OCI-LY7 (cell line): ENCODE data around the gene IL32. TPM values are rescaled to one million over a fixed set of nuclear protein-coding genes. Genes with fewer than 3 reads are reported as not detected.

Source experiments
- BruUV-seq: library from RNA; stranded (reverse); fragments of 400-500 nt; replicated peaks from 2 replicates; lab custom pipeline; 2021; lab: Mats Ljungman, UMichigan
- CTCF ChIA-PET: fragments of 300-600 bp; sonication (Branson Sonifier 250); formaldehyde crosslinking; loops from one replicate; lab custom pipeline; 2022; ENCODE audit warnings: antibody characterized with exemption; ENCODE audit not compliant: unreplicated experiment; lab: Charles Lee
- POLR2A ChIA-PET: fragments of 300-600 bp; sonication (Branson Sonifier 250); formaldehyde crosslinking; loops from one replicate; lab custom pipeline; 2022; ENCODE audit warnings: antibody characterized with exemption; lab: Charles Lee
- DNase-seq: peaks from one replicate; pipeline ENCODE4 v3.0.0-alpha.2; 2015; ENCODE audit warnings: low spot score
- H2AFZ ChIP-seq: fragments of 200-600 bp; sonication (generic), shearing (Covaris generic); 2 replicates; pipeline ENCODE4 v1.6.1; 2014; ENCODE audit warnings: mild to moderate bottlenecking, antibody characterized with exemption, low read length, moderate library complexity
- H3K27ac ChIP-seq: fragments of 200-600 bp; sonication (generic); 2 replicates; pipeline ENCODE4 v1.5.1; 2014; ENCODE audit warnings: mixed run types, low read depth, mild to moderate bottlenecking, moderate library complexity, low read length, inconsistent platforms; ENCODE audit not compliant: poor library complexity, severe bottlenecking
- H3K36me3 ChIP-seq: fragments of 200-600 bp; sonication (generic); 2 replicates; pipeline ENCODE4 v1.6.1; 2014; ENCODE audit warnings: mild to moderate bottlenecking, antibody characterized with exemption, low read length, moderate library complexity, mixed read lengths; ENCODE audit not compliant: insufficient read depth
- H3K4me1 ChIP-seq: fragments of 200-600 bp; sonication (generic); 2 replicates; pipeline ENCODE4 v1.5.1; 2014; ENCODE audit warnings: mild to moderate bottlenecking, low read length; ENCODE audit not compliant: insufficient read depth, poor library complexity, severe bottlenecking
- H3K4me2 ChIP-seq: fragments of 200-600 bp; sonication (generic); 2 replicates; pipeline ENCODE4 v1.6.1; 2014; ENCODE audit warnings: mild to moderate bottlenecking, low read length
- H3K4me3 ChIP-seq: fragments of 200-600 bp; sonication (generic); 2 replicates; pipeline ENCODE4 v1.5.1; 2014; ENCODE audit warnings: mild to moderate bottlenecking, low read depth, low read length; ENCODE audit not compliant: poor library complexity, severe bottlenecking
- H3K79me2 ChIP-seq: fragments of 200-600 bp; sonication (generic); 2 replicates; pipeline ENCODE4 v1.6.1; 2016; ENCODE audit warnings: low read depth, mild to moderate bottlenecking, low read length, moderate library complexity, mixed read lengths; ENCODE audit not compliant: insufficient read depth
- H3K9me2 ChIP-seq: fragments of 200-600 bp; sonication (generic); 2 replicates; pipeline ENCODE4 v1.6.1; 2016; ENCODE audit warnings: mild to moderate bottlenecking, low read length, mixed read lengths; ENCODE audit not compliant: insufficient read depth
- H3K9me3 ChIP-seq: fragments of 200-600 bp; sonication (generic); 2 replicates; pipeline ENCODE4 v1.6.1; 2014; ENCODE audit warnings: mild to moderate bottlenecking, mixed run types, low read length, mixed read lengths
- H4K20me1 ChIP-seq: fragments of 200-600 bp; sonication (generic); 2 replicates; pipeline ENCODE4 v1.6.1; 2014; ENCODE audit warnings: mild to moderate bottlenecking, antibody characterized with exemption, low read length, moderate library complexity, mixed read lengths; ENCODE audit not compliant: insufficient read depth
- EZH2phosphoT487 ChIP-seq: fragments of 200-600 bp; sonication (generic); IDR thresholded peaks from 2 replicates; pipeline ENCODE4 v1.6.1; 2018; ENCODE audit warnings: low read depth, borderline replicate concordance, mild to moderate bottlenecking, mixed run types, antibody characterized with exemption, low read length, moderate library complexity, mixed read lengths
- intact Hi-C: fragments of 100-400 bp; cut with micrococcal nuclease; formaldehyde crosslinking; loops from one replicate; pipeline ENCODE4 v1.10.0; 2022; ENCODE audit not compliant: unreplicated experiment
- total RNA-seq, 2 experiments: library from RNA; depleted of rRNA in 1 of 2; stranded (reverse); fragments of >200 nt in 1 of 2; shearing (Covaris generic) in 1 of 2; gene quantifications; 2 replicates each; pipeline ENCODE4 v1.2.3, GENCODE V29; 2014 to 2022
- TF ChIP-seq, protein P1 (sequence below): fragments of 200-600 bp; sonication (generic); conservative IDR thresholded peaks from 2 replicates; pipeline ENCODE4 v1.5.1; 2014; ENCODE audit warnings: mild to moderate bottlenecking, antibody characterized with exemption, low read length, moderate library complexity, mixed read lengths

The IL32 gene
- total RNA-seq, 2 experiments from 2014 or later: not detected

DNA sequence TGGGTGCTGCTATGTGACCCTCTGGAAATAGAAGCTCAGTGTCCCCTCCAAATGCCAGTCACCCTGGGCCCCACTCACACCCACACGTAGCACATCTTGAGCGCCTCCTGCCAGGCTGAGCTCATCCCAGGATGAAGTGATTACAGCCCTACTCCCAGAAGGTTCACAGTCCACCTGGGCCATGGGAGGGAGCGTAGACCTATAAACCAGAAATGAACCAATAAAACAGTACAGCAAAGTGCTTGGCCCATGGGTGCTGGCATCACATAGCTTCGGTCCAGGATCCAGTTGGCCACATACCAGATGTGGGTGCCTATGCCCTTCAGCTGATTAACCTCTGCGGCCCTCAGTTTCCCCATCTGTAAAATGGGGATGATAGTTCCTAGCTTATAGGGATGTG lies 26.5 kb upstream of the IL32 start:
- H3K36me3 ChIP-seq: no peaks in the 10 kb centered on the region
- H3K9me2 ChIP-seq: no peaks in the 10 kb centered on the region
- DNase-seq: no peak
- H3K4me3 ChIP-seq: no peak overlapping the region
- no peak overlapping the region for H3K4me2 ChIP-seq
- no TSS peak for BruUV-seq
- H2AFZ ChIP-seq: no peak overlapping the region
- no peaks in the 10 kb centered on the region for H4K20me1 ChIP-seq
- TF ChIP-seq, protein P1, sequence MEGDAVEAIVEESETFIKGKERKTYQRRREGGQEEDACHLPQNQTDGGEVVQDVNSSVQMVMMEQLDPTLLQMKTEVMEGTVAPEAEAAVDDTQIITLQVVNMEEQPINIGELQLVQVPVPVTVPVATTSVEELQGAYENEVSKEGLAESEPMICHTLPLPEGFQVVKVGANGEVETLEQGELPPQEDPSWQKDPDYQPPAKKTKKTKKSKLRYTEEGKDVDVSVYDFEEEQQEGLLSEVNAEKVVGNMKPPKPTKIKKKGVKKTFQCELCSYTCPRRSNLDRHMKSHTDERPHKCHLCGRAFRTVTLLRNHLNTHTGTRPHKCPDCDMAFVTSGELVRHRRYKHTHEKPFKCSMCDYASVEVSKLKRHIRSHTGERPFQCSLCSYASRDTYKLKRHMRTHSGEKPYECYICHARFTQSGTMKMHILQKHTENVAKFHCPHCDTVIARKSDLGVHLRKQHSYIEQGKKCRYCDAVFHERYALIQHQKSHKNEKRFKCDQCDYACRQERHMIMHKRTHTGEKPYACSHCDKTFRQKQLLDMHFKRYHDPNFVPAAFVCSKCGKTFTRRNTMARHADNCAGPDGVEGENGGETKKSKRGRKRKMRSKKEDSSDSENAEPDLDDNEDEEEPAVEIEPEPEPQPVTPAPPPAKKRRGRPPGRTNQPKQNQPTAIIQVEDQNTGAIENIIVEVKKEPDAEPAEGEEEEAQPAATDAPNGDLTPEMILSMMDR: no peak
- no peak for TF ChIP-seq EZH2phosphoT487
- no peaks in the 10 kb centered on the region for H3K9me3 ChIP-seq
- no peaks in the 10 kb centered on the region for H3K4me1 ChIP-seq
- ChIA-PET POLR2A (no interaction called here), CTCF (interaction anchor here (1.3 kb wide), 1 partner anchor 11 kb away, joined by 9 read pairs; no protein-coding TSS in a partner anchor)
- H3K79me2 ChIP-seq: no peaks in the 10 kb centered on the region
- no peak overlapping the region for H3K27ac ChIP-seq
- intact Hi-C loops: no loop called here

DNA sequence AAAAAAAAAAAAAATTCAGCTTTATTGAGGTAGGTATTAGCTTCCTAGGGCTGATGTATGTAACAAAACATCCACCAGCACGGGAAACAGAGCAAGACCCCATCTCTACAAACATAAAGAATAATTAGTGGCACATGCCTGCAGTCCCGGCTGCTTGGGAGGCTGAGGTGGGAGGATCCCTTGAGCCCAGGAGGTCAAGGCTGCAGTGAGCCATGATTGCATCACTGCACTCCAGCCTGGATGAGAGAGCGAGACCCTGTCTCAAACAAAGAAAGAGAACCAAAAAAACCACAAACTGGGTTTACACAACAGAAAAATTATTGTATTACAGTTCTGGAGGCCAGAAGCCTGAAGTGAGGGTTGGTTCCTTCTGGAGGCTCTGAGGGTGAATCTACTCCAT lies 23.1 kb upstream of the IL32 start:
- no peaks in the 10 kb centered on the region for H3K9me2 ChIP-seq
- TF ChIP-seq, protein P1: no peak
- TF ChIP-seq EZH2phosphoT487: no peak
- CTCF ChIA-PET: interaction anchor here (0.6 kb wide), 1 partner anchor 10 kb away, joined by 3 read pairs; no protein-coding TSS in a partner anchor
- intact Hi-C loops: no loop called here
- no peak overlapping the region for H2AFZ ChIP-seq
- no TSS peak for BruUV-seq
- H3K27ac ChIP-seq: no peak overlapping the region
- H3K9me3 ChIP-seq: no peaks in the 10 kb centered on the region
- H3K79me2 ChIP-seq: no peaks in the 10 kb centered on the region
- POLR2A ChIA-PET: interaction anchor here (0.6 kb wide), 1 partner anchor 1227 kb away, joined by 3 read pairs; no protein-coding TSS in a partner anchor
- no peak overlapping the region for H3K4me3 ChIP-seq
- no peaks in the 10 kb centered on the region for H3K36me3 ChIP-seq
- DNase-seq: no peak
- H4K20me1 ChIP-seq: no peaks in the 10 kb centered on the region
- H3K4me2 ChIP-seq: no peak overlapping the region
- H3K4me1 ChIP-seq: peaks cover 9% of the 10 kb centered on the region

DNA sequence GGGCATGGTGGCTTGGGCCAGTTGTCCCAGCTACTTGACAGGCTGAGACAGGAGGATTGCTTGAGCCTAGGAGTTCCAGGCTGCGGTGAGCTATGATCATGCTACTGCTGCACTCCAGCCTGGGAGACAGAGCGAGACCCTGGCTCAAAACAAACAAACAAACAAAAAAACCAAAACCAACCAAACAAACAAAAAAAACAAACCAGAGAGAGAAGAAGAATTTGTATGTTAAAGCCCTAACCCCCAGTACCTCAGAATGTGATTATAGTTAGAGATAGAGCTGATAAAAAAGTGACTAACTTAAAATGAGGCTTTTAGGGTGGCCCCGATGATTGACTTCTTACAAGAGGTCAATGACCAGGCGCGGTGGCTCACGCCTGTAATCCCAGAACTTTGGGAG lies 20.7 kb upstream of the IL32 start:
- Histone ChIP-seq H3K9me3 (no peaks in the 10 kb centered on the region), H3K79me2 (no peaks in the 10 kb centered on the region), H3K27ac (no peak overlapping the region), H2AFZ (no peak overlapping the region), H3K4me3 (no peak overlapping the region), H4K20me1 (no peaks in the 10 kb centered on the region), H3K4me2 (no peak overlapping the region), H3K36me3 (no peaks in the 10 kb centered on the region), H3K9me2 (no peaks in the 10 kb centered on the region), H3K4me1 (peaks cover 9% of the 10 kb centered on the region)
- TF ChIP-seq, protein P1: no peak
- no peak for TF ChIP-seq EZH2phosphoT487
- intact Hi-C loops: no loop called here
- no TSS peak for BruUV-seq
- no peak for DNase-seq
- POLR2A ChIA-PET: interaction anchor here (1.3 kb wide), 1 partner anchor 13 kb away, joined by 5 read pairs; no protein-coding TSS in a partner anchor
- CTCF ChIA-PET: no interaction called here
